K562 (cell line): ENCODE data around the gene AKT1.

ENCODE experiments used
- CBX2 ChIP-seq: fragments of 200-600 bp; sonication (generic); IDR thresholded peaks from one replicate; pipeline ENCODE4 v1.6.1; 2012; ENCODE audit warnings: mild to moderate bottlenecking, low read length, inconsistent platforms; ENCODE audit not compliant: insufficient read depth, poor library complexity, severe bottlenecking
- EP300 ChIP-seq: IDR thresholded peaks from 2 replicates; pipeline ENCODE4 v1.6.1; 2012; ENCODE audit warnings: low read length, improper control_type of control experiment

- TF ChIP-seq CBX2: no peak
- TF ChIP-seq EP300: no peak
Observed at GRCh38 chr14:104794099-104794498, 1.4 kb downstream of the AKT1 start.
